ENCODE measurements around the gene DACH2. TPM values are rescaled to one million over a fixed set of nuclear protein-coding genes. Genes with fewer than 3 reads are reported as not detected.

Gene DACH2
- total RNA-seq, 2 donors from 2014 or later: 0.23 to 0.40 TPM

- no peak overlapping the region for H3K27ac ChIP-seq
- H3K9me3 ChIP-seq: no peaks in the 10 kb centered on the region
- no peak for DNase-seq (ENCODE audit: low spot score)
- WGBS: 58% methylated on average over 1 of the region's 1 CpG
- no peak overlapping the region for H3K4me3 ChIP-seq
- H3K36me3 ChIP-seq: no peaks in the 10 kb centered on the region
- H3K4me1 ChIP-seq (replicated peaks): no peaks in the 10 kb centered on the region
- no peaks in the 10 kb centered on the region for H3K27me3 ChIP-seq (replicated peaks; ENCODE audit: insufficient read depth)
- intact Hi-C loops (cut with DNase I): no loop called here
- TF ChIP-seq POLR2A (IDR thresholded peaks at IDR 0.05): no peak
Observed at GRCh38 chrX:86192827-86193226, 44.6 kb downstream of the DACH2 start.

GRCh38 chrX:86194758-86195157 lies 46.5 kb downstream of the DACH2 start:
- DNase-seq (ENCODE audit: low spot score): no peak
- no peaks in the 10 kb centered on the region for H3K4me1 ChIP-seq (replicated peaks)
- H3K36me3 ChIP-seq: no peaks in the 10 kb centered on the region
- TF ChIP-seq CTCF (IDR thresholded peaks at IDR 0.05) (no peak), POLR2A (IDR thresholded peaks at IDR 0.05) (no peak), POLR2AphosphoS5 (IDR thresholded peaks at IDR 0.05) (no peak)
- H3K27ac ChIP-seq: no peak overlapping the region
- intact Hi-C loops (cut with DNase I): no loop called here
- no peaks in the 10 kb centered on the region for H3K27me3 ChIP-seq (replicated peaks; ENCODE audit: insufficient read depth)
- no peak overlapping the region for H3K4me3 ChIP-seq
- H3K9me3 ChIP-seq: no peaks in the 10 kb centered on the region
- WGBS: 98% methylated on average over 5 of the region's 6 CpGs

GRCh38 chrX:86195343-86195742 lies 47.1 kb downstream of the DACH2 start:
- H3K4me1 ChIP-seq (replicated peaks): no peaks in the 10 kb centered on the region
- H3K27ac ChIP-seq: no peak overlapping the region
- intact Hi-C loops (cut with DNase I): no loop called here
- DNase-seq (ENCODE audit: low spot score): no peak
- H3K36me3 ChIP-seq: no peaks in the 10 kb centered on the region
- WGBS: 80% methylated on average over 1 of the region's 2 CpGs
- H3K9me3 ChIP-seq: no peaks in the 10 kb centered on the region
- H3K4me3 ChIP-seq: no peak overlapping the region
- no peaks in the 10 kb centered on the region for H3K27me3 ChIP-seq (replicated peaks; ENCODE audit: insufficient read depth)
- TF ChIP-seq POLR2A (IDR thresholded peaks at IDR 0.05): no peak
- TF ChIP-seq POLR2AphosphoS5 (IDR thresholded peaks at IDR 0.05): no peak
- no peak for TF ChIP-seq CTCF (IDR thresholded peaks at IDR 0.05)

- H3K27me3 ChIP-seq (replicated peaks; ENCODE audit: insufficient read depth): no peaks in the 10 kb centered on the region
- TF ChIP-seq POLR2A (IDR thresholded peaks at IDR 0.05): no peak
- no peak for TF ChIP-seq POLR2AphosphoS5 (IDR thresholded peaks at IDR 0.05)
- TF ChIP-seq CTCF (IDR thresholded peaks at IDR 0.05): no peak
- intact Hi-C loops (cut with DNase I): no loop called here
- H3K27ac ChIP-seq: no peak overlapping the region
- no peaks in the 10 kb centered on the region for H3K9me3 ChIP-seq
- 89% methylated on average over 1 of the region's 1 CpG for WGBS
- H3K36me3 ChIP-seq: no peaks in the 10 kb centered on the region
- DNase-seq (ENCODE audit: low spot score): no peak
- H3K4me1 ChIP-seq (replicated peaks): no peaks in the 10 kb centered on the region
- no peak overlapping the region for H3K4me3 ChIP-seq
Observed at GRCh38 chrX:86197815-86198214, 49.6 kb downstream of the DACH2 start.

- Histone ChIP-seq H3K36me3 (no peaks in the 10 kb centered on the region), H3K27ac (no peak overlapping the region), H3K4me3 (no peak overlapping the region), H3K27me3 (replicated peaks; ENCODE audit: insufficient read depth) (no peaks in the 10 kb centered on the region), H3K4me1 (replicated peaks) (no peaks in the 10 kb centered on the region), H3K9me3 (no peaks in the 10 kb centered on the region)
- TF ChIP-seq POLR2AphosphoS5 (IDR thresholded peaks at IDR 0.05): no peak
- TF ChIP-seq POLR2A (IDR thresholded peaks at IDR 0.05): no peak
- TF ChIP-seq CTCF (IDR thresholded peaks at IDR 0.05): no peak
- intact Hi-C loops (cut with DNase I): no loop called here
- DNase-seq (ENCODE audit: low spot score): no peak
- 43% methylated on average over 3 of the region's 3 CpGs for WGBS
Observed at GRCh38 chrX:86210772-86211171, 62.5 kb downstream of the DACH2 start.

Measured in prostate gland (tissue), 2 donors.